ENCODE measurements around the gene GRM4.

The GRM4 gene

DNA sequence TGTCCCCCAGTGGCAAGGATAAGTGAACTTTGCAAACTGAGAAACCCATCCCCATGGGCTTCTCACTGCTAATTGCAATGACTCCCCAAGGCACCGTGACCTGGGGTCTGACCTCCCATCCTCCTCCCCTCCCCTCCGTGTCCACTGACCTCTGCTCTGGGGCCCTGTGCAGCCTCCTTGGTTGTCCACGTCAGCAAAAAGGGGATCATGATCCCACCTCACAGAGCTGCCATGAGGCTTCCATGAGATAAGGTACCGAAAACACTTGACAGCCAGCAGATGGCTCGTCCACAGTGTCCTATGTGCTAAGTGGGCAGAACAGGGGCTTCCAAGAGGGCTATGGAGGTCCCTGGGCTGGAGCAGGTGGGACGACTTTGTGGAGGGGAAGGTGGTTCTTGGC lies 104.5 kb downstream of the GRM4 start:
- DNase-seq: no peak

DNA sequence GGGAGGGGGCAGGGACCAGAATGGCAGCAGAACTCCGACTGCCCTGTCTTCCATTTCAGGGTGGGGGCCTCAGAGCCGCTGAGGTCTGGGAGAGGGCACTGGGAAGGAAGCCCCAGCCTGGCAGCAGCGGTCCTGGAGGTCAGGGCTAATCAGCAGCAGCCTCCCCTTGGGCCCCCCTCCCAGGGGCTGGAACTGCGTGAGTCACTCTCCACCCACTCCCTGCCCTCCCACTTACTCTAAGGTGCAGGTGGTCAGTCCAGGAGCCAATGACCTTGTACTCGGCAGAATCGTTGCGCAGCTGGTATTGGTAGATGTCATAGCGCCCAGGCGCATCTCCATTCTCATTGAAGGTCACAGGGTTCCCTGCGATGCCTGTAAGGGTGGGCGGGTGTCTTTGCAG lies 105.9 kb downstream of the GRM4 start:
- no peak for DNase-seq

DNA sequence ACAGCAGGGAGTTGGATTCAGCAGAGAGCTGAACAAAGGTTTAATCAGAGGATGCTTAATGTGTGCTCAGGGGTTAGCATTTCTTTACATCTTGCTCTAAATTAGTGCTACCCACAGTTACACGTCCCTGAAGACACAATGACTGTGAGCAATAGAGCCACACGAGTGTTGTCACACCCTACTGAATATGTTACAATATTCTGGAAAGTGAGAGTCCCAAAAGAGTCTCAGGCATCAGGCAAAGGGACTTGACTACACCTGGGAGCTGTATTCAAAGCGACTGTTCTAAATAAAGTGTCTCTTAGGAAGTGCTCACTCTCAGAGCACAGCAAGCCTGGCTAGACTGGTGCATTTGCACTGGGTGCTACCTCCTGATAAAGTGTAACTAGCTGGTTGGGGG lies 108.7 kb downstream of the GRM4 start:
- DNase-seq: no peak

DNA sequence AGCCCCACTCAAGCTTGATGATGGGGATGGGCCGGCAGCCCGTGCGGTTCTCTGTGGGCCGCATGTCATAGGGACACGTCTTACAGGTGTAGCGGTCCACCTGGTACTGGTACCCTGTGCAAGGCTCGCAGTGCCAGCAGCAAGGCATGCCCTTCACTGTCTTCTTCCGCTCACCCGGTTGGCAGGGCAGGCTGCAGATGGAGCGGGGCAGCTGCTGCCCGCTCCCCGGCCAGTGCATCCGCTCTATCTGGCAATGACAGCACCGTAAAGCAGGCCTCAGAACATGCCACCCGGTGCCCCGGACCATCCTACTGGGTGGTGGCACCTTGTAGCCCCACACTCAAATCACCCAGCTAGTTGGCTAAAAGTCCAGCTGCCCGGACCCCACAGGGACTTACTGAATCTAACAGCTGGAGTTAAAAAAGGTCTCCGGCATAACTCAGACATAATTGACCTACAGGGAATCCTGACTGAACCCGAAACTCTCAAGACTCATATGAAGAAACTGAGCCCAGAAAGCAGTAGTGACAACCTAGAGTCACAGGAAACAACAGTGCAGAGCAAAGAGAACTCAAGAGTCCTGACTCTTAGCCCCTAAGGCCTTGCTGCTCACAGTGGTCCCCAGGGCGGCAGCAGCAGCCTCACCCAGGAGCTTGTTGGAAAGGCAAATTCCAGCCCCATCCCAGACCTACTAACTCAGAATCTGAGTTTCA lies 109.4 kb downstream of the GRM4 start:
- DNase-seq: no peak

DNA sequence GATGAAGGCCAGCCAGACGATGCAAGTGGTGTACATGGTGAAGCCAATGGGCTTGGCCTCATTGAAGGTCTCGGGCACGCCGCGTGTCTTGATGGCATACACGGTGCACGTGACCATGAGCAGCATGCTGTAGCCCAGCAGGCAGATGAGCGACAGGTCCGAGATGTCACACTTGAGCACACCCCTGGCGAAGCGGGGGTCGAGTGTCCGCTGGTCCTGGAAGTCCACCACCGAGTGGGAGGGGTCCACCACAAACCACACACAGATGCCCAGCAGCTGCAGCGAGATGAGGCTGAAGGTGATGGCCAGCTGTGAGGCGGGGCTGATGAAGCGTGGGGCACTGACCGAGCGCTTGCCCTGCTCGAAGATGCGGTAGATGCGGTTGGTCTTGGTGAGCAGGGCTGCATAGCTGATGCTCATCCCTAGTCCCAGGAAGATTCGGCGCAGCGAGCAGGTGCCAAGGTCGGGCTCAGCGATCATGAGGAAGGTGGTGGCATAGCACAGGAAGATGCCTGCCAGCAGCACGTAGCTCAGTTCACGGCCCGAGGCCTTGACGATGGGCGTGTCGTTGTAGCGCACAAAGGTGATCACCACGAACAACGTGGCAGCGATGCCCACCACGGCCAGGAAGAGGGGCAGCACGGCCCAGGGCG lies 110.1 kb downstream of the GRM4 start:
- no peak for DNase-seq

DNA sequence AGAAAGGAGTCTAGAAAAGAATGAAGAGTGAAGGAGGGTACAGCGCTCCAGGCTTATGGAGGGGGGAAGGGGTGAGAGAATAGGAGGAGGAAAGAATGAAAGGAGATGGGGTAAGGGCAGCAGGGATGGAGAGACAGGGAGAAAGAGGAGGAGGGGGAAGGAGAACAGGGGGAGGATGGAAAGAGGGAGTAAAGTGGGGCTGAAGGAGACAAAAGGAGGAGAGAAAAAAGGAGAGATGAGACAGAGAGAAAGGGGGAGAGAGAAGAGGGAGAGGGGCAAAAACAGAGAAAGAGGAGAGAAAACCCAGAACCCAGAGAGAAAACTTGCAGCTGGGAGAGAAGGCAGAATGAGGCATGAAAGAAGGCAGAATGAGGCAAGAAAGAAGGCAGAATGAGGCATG lies 110.7 kb downstream of the GRM4 start:
- no peak for DNase-seq

DNA sequence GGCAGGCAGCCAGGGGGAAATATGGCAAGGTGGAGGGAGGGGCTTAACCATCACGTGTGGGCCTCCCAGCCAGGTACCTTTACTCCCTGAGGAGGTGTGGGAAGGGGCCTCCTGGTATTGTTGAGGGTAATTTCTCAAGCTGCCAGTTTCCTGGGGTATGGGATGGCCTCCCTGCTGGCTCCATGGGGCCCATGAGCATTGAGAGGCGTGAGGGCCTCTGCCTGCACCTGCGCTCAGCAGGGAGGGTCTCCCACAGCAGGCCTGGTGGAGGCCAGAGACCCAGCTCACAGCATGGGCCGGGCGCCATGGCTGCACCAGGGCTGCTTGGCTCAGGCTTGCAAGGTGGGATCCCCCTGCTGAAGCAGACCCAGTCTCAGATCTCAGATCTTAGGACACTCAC lies 113.0 kb downstream of the GRM4 start:
- no peak for DNase-seq

DNA sequence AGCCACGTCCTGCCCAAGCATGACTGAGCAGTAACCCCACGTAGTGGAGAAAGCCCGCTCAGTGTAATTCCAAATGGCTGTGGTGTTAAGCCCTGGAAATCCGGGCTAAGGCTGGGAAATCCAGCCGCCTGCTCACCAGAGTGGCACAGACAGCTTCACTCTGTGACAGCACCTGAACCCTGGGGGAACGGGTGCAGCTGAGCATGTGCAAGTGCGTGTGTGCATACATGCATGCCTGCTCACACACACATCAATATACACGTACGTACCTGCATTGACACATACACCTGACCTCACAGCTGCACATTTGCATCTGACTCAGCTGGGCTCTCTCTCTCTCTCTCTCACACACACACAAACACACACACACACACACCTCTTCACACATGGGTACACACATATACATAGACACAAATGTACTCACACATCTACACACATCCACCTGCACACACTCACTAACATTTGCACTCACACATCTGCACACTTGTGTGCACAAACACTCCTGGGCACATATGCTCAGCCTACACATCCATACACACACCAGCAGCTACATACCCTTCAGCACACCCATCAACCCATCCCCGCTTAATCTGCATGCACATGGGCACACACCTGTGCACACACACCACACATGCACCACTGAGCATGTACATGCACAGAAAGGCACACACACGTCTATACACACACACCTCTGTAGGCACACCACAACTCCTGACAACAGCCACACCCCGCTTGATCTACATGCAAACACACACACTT lies 114.1 kb downstream of the GRM4 start:
- DNase-seq: no peak

DNA sequence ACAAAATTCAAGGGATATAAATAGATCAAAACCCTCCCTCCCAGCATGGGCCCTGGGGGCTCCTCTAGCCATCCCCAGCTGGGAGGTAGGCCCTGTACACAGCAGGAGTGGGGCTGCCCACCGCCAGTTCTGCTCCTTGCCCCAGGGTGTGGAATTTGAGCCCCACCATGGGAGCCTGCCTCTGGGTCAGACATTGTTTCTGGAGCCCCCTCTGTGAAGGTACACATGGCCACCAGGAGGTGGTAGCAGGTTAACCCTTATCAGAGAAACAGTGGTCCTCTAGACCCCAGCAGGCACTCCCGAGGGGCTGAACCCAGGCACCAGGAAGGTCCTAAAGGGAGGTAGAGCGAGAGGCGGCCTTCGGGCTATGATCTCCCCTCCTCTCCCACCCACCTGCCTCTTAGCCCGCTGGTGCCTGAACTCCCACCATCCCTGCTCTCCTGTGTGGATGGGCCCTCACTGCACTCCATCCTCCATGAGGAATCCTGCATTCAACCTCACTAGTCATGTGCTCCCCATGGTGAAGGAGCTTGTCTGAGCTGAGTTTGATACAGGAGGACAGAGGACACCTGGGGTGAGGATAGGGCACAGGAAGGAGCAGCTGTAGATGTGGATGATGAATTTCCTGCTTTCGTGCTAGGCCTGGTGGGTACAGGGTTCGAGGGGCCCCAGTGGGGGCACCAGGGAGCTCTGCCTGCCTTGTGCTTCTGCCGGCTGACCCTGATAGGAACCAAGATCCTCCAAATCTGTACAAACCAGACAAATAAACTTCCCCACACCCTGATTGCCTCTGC lies 114.9 kb downstream of the GRM4 start:
- no peak for DNase-seq

DNA sequence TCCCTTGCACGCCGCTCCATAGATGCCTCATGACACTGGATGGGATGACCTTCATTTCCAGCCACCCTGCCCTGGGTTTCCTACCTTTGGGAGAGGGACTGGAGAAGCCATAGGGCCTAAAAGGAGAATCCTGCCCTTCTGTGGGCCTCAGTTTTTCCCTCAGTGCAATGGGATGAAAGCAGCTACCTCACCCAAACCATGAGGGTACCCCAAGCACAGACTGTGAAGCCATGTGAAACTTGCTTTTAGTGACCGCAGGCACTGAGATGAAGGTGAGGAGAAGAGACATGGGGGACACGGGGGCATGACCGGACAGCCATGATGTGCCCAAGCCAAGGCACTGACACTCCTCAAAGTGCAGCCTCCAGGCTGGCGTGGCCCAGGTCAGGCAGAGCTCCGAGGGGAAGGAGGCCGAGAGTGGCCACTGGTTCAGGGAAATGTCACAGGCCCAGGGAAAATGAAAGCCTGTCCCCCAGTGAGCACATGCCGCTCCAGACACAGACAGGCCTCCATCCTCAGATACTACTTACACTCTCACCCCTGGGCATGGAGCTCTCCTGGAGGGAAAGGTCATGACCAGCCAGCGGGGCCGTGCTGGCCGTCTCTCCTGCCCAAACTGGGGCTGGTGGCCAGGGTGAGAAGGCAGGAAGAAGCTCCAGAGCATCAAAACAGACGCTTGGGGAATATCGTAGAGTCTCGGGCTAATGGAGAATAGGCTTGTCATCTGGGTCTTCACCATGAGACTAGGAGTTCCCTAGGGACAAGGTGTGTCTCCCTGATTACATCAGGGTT lies 116.2 kb downstream of the GRM4 start:
- no peak for DNase-seq

DNA sequence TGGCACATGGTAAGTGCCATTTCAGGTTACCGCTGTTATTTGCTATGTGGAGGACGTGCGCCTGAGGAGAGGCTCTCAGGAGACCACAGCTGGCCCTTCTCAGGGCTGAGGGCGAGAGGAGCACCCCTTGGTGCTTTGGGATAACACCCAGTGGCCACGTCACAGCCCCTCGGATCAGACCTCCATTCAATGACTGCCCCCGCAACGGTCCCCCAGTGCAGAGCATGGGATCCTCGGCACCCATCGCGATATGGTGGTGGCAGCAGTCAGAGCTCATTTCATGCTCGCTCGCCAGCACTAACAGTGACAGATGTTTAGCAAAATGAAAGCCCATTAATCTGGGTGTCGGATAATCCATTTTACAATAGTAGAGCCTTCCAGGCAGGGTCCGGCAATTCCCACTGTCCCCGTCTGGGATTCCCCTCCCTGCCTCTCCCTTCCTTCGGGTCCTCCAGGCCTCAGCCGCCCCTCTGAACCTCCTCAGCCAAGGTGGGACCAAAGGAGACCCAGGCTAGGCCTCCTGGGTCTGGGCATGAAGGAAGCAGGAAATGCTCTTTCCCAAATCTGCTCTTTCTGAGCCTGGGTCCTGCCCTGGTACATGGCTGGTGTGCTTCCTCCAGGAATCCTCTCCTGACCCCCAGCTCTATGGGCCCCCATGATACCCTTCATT lies 117.1 kb downstream of the GRM4 start:
- no peak for DNase-seq

DNA sequence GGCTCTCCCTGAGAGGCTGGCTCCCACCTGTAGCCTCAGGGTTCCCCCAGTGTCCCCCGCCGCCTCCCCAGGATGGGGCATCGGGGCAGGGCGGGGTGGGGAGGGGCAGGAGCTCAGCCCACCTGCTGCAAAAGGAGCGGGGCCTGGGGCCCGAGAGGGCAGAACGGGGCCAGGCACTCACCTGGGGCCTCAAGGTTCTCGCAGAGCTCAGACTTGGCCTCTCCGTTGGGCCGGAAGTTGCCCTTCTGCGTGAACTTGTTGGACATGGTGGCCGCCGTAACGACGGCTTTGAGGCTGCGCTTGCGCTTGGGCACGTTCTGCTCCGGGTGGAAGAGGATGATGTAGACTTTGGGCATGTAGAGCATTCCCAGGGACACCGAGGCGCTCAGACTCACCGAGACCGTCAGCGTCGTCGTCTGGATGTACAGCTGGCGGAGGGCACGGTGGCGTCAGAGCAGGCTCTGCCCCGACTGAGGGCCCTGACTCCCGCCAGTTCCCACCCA lies 117.9 kb downstream of the GRM4 start:
- DNase-seq: no peak

DNA sequence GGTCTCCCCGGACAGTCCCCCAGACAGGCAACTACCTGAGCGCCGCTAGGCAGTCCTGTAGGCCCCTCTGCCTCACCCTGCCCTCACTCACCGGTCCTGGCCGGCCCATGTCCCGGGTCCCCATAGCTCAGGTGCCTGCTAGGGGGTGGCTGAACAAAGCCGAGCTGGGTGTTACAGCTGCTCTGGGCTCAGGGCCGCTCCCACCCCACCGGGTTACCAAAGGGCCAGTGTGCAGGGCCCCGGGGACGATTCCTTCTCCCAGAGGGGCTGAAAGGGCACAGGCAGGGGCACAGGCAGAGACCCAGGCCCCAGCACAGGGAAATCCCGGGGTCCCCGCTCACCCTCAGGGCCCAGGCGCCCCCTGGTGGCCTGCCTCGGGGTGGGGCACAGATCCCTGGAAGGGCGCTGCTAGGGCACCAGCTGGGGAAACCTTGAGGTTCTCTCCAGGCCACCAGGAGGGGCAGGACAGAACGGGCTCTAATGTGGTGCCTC lies 118.4 kb downstream of the GRM4 start:
- peak; percentile 45 for DNase-seq

DNA sequence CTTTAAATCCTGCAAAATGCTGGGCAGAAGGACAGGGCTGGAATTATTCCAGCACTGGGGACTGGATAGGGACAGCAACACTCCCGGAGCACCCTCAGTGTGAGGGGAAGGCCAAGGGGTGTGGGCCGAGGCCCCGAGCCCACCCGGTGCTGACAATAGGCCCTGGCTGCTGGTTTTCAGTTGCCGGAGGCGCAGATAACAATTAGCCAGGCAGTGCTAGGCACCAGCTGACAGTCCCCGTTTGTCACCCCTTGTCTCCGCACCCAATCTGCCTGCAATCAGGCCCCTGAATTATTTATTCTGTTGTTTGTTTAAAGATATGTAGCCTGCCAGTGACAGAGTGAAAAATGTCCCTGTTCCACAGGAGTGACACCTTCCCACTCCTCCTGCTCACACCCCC lies 120.0 kb downstream of the GRM4 start:
- DNase-seq: no peak

DNA sequence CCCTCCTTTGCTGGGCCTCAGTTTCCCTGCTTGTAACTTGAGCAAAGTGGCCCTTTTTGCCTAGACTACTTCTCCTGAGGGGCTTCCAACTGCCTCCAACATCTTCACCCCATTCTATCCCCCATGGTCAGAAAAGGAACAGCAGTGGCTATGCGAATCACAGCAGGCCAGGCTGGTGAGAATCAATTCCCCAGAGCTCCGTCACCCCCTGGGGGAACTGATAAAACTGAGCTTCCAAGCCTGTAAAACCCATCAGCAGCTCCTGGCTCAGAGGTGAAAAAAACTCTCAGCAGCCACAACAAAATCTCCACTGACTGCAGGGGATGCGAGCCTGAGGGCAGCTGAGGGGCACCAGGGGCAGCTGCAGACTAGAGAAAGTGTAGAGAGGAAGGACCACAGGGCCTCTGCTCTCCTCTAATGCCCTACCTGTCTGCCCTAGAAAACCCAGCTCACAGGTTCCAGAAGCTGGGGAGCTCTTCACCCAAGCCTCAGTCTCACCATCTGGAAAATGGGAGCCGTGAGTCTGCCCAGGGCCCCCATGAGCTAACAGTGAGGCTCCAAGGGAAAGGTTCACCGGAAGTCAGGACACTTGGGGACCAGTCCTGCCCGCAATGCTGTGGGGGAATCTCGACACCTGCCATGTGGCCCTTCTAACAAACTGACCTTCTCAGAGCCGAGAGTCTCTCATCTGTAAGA lies 120.6 kb downstream of the GRM4 start:
- peak; percentile 1 for DNase-seq

DNA sequence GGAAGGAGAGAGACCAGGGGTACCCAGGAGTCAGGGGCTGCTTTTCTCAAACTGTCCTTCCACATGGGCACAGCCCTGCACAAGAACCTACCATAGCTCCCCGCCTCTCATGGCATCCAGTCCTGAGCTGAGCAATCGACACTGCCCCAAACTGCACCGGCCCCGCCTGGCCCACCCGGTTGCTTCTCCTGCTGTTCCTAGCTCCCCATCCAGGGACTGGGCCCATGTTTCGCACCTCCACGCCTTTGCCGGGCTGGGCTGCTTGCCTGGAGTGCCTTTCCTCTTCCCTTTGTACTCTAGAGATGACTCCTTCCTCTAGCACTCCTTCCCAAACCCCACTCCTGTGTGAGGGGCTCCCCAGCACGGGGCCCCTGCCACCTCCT lies 123.0 kb downstream of the GRM4 start:
- DNase-seq: no peak

DNA sequence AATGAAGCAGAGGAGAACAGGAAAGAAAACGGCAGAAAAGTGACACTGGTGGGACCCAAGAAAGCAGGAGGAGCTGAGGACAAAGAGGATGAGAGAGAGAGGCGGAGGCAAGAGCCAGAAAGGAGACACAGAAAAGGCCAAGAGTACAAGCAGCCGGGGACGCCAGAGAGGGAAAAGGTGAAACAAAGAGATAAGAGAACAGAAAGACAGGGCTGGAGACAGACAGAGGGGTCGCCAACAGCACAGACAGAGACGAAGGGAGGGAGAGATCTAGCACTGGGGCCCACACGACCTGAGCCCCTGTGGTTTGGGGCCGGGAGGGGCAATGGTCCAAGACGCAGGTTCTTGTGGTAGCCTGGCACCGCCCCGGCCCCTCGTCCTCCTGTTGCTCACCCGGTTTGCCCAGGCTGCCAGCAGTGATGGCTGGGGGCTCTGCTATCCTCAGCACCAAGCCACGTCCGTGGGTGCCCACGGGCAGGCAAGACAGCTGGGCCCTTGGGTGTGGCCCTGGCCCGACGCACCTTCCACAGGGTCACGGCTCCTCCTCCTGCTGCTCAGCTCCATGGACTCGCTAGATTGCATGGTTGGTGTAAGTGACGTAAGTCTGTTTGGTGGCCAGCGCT lies 123.5 kb downstream of the GRM4 start:
- no peak for DNase-seq

DNA sequence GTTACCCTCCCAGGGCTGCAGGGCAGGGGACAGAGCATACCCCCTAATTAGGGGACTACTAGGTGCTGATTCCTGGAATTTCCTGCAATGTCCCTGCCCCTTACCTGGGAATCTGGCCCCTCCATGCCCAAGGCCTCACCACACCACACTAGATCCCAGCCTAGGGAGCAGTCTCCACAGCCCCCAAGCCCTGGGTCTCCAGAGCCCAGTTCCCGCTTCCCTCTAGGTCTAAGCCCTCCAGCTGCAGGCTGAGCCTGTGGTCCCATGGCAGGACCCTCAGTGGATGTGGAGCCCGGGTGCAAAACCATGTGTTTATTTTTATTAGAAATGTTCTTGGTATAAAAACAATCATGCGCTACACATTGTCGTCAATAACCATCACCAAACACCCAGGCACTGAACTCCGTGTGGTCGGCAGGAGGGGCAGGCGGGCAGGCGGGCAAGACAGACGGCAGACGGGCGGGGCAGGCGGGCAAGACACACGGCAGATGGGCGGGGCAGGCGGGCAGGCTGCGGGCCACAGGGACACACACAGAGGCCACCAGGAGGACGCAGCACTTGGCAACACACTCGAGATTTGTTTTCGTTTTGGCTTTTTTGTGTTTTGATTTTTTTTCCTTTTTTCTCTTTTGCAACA lies 124.2 kb downstream of the GRM4 start:
- no peak for DNase-seq

DNA sequence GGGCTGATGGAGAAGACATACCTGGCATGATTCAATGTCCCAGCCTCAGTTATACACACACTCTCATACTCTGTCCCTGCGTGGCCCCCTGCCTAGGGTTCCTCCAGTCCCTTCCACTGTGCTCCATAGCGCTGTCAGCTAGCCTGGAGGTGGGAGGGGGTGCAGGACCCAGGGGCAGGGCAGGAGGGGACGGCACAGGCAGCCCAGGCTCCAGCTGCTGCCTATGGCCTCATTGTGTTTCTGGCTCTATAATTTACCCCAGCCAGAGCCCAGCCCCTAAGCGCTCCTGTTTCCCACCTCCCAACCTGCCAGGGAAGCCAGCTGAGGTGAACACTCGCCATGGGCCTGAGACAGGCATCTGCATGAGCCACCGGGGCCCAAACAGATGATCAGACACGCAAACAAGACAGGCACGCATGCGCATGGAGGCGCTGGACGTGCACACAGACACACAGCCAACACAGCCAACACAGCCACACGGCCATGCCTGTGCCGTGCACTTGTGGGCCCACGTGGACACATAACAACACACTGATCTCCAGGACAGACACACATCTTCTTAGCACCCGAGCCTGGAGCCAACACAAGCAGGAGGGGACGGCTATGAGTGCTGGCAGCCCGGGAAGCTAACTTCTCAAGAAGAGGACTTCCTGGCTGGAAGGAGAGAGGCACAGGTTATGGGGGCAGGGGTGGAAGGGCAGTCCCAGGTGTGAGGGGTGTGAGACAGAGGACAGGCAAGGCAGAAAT lies 124.9 kb downstream of the GRM4 start:
- no peak for DNase-seq
